HT-29 (cell line): ENCODE data around the gene NADK2. TPM values are rescaled to one million over a fixed set of nuclear protein-coding genes. Genes with fewer than 3 reads are reported as not detected.

Experiments used
- DNase-seq: peaks from one replicate; pipeline ENCODE4 v3.0.0-alpha.2; 2015; ENCODE audit warnings: low spot score
- total RNA-seq: library from RNA; depleted of rRNA; stranded (reverse); fragments of >200 nt; shearing (Covaris generic); gene quantifications from 2 replicates; pipeline ENCODE4 v1.2.3, GENCODE V29; 2014

The NADK2 gene
- total RNA-seq, 1 experiment from 2014 or later: 12.7 TPM

DNA sequence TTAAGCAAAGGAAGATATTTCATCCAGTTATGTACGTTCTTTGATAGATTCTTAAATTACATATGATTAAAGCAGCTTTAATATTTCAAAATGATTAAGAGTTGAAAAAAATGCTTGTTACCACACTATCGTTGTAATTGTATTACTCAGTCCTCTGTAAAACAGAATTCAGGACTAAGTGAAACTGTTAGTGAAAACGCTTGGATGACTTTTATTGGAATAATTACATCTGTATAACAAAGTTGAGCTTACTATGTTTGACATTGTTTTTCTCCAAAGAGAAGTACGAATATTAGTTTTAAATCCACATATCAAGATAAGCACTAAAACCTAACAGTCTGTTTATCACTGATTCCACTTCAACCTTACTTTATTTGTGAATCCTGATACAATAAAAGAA, 8.7 kb upstream of the NADK2 start:
- no peak for DNase-seq

DNA sequence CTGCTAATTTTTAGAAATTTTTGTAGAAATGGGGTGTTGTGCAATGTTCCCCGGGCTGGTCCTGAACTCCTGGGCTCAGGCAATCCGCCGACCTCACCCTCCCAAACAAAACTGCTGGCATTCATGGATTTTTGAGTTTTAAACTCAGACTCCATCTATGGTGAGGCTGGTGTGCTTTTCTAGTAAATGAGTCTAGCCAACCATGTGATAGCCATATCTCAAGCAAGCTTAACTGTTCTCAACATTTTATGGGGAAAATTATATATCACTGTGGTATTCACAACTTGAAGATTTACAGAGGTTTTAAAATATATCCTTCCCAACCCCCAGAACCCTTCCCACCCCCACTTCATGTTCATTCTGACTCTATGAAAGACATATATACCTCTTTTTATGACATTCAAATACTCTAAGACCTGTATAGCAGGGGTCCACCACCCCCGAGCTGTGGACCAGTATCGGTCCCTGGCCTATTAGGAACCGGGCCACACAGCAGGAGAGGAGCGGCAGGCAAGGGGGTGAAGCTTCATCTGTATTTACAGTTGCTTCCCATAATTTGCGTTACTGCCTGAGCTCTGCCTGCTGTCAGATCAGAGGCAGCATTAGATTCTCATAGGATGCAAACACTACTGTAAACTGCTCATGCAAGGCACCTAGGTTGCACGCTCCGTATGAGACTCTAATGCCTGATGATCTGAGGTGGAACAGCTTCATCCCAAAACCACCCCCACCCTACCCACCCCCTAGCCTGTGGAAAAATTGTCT, 4.5 kb upstream of the NADK2 start:
- no peak for DNase-seq

GRCh38 chr5:36244076-36244475, 2.4 kb upstream of the NADK2 start:
- DNase-seq: no peak

DNA sequence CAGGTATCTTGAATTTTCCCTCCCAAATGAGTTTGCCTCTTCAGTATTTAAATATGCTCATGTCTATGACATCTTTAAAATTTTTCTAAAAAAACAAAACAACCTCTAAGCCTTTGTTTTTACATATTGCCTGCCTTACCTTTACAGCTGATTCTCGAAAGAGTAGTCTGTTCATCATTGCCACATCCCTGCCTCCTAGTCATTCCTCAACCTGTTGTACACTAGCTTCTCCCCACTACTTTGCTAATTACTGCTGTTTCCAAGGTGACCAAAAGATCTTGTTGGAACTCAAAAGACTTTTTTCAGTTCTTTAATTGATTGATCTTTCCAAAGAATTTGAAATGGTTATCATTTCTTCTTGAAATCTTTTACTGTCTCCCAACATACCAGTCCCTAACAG, 1.9 kb upstream of the NADK2 start:
- DNase-seq: no peak

DNA sequence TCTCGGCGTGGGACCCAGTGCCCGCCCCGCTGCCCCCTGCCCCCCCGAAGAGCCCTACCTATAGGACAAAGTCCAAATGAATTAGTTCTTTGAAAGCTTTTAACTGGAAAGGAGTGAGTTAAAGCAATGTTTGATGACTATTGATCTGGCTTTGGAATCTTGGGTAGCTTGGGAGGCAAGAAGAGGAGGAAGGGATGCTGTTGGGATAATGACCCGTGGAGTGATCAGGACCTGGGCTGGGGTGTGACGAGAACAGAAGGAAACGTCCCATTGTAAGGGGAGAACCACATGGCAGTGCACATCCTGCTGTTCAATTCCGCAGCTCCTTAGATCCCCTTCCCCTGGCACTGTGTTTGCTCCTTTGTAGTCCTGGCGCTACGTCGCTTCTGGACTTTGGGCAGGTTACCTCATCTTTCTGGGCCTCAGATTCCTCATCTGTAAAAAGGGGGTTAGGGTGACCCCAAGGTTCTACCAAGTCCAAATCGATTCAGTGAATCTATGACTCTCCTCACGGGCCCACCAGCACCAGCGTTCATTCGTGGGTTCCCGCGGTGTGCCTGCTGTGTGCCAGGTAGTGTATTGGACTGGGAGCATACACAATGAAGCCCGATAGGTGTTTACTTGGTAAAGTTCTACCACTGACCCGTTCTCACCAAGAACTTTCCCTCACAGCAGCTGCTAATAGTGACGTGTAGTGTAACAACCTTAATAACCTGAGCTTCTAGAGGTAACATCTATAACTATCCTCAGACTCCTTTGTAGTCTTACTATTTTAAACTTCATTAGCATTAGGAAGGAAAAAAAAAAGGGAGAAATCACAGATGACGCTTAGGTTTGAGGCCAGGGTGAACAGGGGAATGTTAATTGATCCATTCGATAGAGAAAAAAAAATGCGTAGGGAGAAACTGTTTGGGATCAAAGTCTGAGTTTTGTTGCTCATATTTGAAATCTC, 1.1 kb upstream of the NADK2 start:
- no peak for DNase-seq

- peak; percentile 73 for DNase-seq
Observed at GRCh38 chr5:36240779-36241630, 720 bp downstream of the NADK2 start.

DNA sequence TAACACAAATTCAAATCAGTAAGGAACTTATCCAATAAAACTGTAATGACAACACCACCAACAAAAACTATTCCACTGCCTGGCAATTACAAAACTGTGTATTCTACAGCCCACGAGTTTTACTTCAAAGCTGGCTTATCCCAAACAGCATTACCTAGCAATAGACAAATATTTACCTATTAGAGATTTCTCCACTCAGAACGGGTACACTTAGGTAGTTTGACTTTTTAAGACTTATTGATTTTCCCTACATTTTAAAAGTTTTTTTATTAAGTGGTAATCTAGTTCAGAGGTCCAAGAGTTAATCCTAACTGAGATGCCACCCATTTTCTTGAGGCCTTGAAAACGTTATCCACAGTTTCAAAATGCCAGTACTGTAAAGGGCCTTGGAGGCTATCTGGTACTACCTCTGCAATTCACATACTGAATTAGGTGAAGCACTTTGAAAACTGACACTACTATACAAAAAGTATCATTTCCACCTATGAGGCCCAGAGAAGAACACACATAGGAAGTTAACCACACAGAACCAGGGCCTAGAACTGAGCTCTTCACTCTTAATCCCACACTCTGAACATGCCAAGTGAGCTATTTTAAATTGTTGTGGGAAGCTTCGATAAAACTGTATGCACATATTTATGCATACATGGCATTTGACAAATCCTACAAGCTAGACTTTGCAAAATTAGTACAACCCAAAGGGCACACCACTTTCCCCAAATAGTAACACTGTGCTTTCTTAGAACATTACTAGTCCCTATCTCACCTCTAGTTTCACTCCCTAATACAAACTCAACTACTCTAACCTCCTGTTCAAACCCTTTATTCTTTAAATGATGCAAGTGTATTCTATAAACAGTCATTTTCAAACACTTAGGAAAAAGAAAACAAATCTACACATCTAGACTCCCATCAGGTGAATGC, 2.1 kb downstream of the NADK2 start:
- peak; percentile 32 for DNase-seq

DNA sequence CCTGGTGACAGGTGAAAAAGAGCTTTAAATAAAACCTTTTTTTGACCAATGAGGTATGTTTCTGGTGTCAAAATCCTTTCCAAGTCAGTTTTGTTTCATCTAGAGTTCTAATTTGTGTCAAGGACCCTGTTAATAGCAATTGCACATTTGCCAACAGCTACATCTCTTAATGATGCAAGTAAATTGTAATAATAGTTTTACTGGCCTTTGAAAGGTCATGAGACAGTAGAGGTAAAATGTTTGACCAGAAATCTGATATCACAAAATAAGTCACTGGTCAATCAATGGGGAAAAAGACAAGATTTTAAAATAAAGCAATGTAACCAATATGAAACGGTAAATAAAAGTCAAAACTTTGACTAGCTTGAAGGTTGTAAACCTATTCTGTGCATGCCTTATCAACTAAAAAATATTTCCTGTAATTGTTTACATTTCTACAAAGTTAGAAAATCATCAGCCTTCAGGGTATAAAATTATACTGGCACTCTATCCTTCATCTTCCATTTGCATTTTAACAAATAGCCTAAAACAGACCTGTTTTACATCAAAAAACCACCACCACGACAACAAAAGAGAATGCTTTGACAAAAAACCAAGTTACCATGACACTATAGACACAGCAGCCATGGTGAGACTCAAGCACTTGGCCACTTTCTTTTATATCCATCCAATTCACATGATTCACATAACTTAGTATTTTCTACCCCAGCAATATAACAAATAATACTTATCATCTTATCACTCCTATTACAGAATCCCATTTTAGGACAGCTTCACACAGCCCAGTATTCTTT, 3.0 kb downstream of the NADK2 start:
- DNase-seq: no peak

DNA sequence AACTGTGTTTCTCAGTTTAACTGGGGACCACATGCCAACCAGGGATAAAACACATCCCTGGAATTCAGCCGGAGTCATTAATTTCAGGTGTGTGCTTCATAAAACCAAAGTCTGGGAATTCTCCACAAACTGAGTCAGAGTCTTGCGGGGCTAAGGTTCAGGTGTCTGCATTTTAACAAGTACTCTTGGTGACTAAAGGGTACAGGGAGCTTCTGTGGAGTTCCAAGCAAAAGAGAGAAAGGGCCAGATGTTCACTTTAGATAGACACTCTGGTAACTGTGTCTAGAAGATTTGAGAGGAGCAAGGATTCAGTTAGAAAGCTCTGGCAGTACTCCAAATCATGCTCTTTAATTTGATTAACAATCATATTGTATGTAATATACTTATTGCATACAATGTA, 4.0 kb downstream of the NADK2 start:
- no peak for DNase-seq

DNA sequence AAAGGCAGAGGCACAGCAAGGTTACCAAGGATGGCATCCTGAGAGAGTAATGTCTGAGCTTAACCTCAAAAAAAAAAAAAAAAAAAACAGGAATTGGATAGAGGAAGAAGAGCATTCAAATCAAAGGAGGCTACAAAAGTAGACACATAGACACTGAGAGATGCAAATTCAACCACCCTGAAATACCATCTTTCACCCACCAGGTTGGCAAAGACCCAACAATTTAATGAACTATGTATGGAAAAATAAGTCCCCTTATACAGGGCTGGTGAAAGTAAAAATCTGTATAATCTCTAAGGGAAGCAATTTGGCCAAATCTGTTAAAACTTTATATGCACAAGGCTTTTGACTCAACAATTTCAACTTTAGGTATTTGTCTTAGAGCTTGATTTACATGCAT, 4.9 kb downstream of the NADK2 start:
- DNase-seq: no peak

GRCh38 chr5:36232533-36232932, 9.2 kb downstream of the NADK2 start:
- no peak for DNase-seq

- DNase-seq: no peak
Observed at GRCh38 chr5:36230151-36230790, 11.5 kb downstream of the NADK2 start.

DNA sequence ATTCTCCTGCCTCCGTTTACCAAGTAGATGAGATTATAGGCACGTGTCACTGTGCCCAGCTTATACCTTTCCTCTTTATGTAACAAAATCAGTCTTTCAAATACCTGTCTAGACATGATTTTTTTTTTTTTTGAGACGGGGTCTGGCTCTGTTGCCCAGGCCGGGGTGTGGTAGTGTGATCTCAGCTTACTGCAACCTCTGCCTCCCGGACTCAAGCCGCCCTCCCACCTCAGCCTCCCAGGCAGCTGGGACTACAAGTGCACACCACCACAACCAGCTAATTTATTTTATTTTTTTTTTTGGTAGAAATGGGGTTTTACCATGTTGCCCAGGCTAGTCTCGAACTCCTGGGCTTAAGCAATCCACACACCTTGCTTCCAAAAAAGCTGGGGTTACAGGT, 13.2 kb downstream of the NADK2 start:
- no peak for DNase-seq

DNA sequence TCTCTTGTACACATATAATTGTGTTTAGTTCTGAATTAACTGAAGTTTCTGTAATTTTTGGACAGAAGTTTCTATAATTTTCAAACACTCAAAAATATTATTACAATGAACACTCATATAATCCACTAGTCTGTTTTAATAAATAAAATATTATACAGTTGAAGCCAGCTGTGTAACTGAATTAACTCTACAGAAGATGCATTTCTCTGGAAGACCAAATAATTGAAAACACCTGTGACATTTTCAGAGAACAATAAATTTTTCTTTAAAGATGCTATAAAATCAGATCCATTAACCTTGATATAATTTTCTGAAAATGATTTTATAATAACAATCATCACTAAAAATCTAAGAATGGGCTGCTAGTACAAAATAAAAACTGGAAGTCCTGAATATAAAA, 14.7 kb downstream of the NADK2 start:
- no peak for DNase-seq

GRCh38 chr5:36222620-36223019, 19.1 kb downstream of the NADK2 start:
- DNase-seq: no peak

GRCh38 chr5:36217988-36218387, 23.7 kb downstream of the NADK2 start:
- DNase-seq: no peak

- DNase-seq: no peak
Observed at GRCh38 chr5:36217567-36217966, 24.2 kb downstream of the NADK2 start.

- DNase-seq: no peak
Observed at GRCh38 chr5:36215910-36216309, 25.8 kb downstream of the NADK2 start.

DNA sequence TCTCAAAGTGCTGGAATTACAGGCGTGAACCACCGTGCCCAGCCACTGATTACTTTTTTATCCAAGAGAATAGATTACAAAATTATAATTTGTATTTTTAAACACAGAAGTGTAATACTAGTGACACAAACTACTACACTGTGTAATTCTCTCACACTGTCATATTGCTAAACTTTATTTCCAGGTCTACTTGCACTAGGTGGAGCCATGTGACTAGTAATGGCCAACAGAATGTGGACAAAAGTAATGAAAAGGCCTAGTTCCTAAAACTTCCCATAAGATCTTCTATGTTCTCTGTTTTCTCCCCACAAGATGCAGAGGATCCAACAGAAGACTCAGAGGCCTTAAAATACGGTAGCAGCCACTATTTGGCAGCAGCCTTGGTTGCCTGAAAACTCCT, 27.3 kb downstream of the NADK2 start:
- no peak for DNase-seq
